Glutamatergic neuron (in vitro differentiated cells): ENCODE data around the gene SNX1. TPM values are rescaled to one million over a fixed set of nuclear protein-coding genes. Genes with fewer than 3 reads are reported as not detected.
A peak's percentile ranks its signal among the peaks of the same experiment; 100 is the strongest.
"Not testable (repeated sequence)": the region's sequence is repeated elsewhere in the genome, so short reads cannot be mapped to it uniquely, and the experiment has no call there.

Experiments used
- DNase-seq: peaks from one replicate; pipeline ENCODE4 v3.0.0; 2022
- H3K27ac Mint-ChIP-seq: one replicate; pipeline ENCODE4 v1.8.0; 2020; ENCODE audit warnings: mild to moderate bottlenecking, mixed read lengths, inconsistent platforms; ENCODE audit not compliant: unreplicated experiment
- H3K27me3 Mint-ChIP-seq: one replicate; pipeline ENCODE4 v1.8.0; 2020; ENCODE audit warnings: mild to moderate bottlenecking, moderate library complexity, mixed read lengths, inconsistent platforms; ENCODE audit not compliant: unreplicated experiment
- H3K36me3 Mint-ChIP-seq: one replicate; pipeline ENCODE4 v1.8.0; 2020; ENCODE audit warnings: mild to moderate bottlenecking, mixed read lengths, inconsistent platforms; ENCODE audit not compliant: unreplicated experiment
- H3K4me1 Mint-ChIP-seq: one replicate; pipeline ENCODE4 v1.8.0; 2020; ENCODE audit warnings: mild to moderate bottlenecking, low read depth, mixed read lengths, inconsistent platforms; ENCODE audit not compliant: unreplicated experiment
- H3K4me3 Mint-ChIP-seq: one replicate; pipeline ENCODE4 v1.8.0; 2020; ENCODE audit warnings: mild to moderate bottlenecking, mixed read lengths, inconsistent platforms; ENCODE audit not compliant: unreplicated experiment
- H3K9me3 Mint-ChIP-seq: one replicate; pipeline ENCODE4 v1.8.0; 2020; ENCODE audit warnings: mild to moderate bottlenecking, moderate library complexity, mixed read lengths, inconsistent platforms; ENCODE audit not compliant: unreplicated experiment
- total RNA-seq: library from RNA; stranded (reverse); fragmentation: NEBNext Ultra II Directional; extraction: Animal tissue kit (Norgen Biotek cat#: 25700); gene quantifications from one replicate; pipeline ENCODE4 v1.2.1, GENCODE V29; 2021; ENCODE audit not compliant: unreplicated experiment
- TF ChIP-seq, protein P1 (sequence below): fragments of 200-600 bp; sonication (generic); IDR thresholded peaks from one replicate; pipeline ENCODE4 v1.5.0; 2021; ENCODE audit not compliant: partially characterized antibody, unreplicated experiment

The SNX1 gene
- total RNA-seq, 1 donor from 2014 or later, result 71.4 TPM

DNA sequence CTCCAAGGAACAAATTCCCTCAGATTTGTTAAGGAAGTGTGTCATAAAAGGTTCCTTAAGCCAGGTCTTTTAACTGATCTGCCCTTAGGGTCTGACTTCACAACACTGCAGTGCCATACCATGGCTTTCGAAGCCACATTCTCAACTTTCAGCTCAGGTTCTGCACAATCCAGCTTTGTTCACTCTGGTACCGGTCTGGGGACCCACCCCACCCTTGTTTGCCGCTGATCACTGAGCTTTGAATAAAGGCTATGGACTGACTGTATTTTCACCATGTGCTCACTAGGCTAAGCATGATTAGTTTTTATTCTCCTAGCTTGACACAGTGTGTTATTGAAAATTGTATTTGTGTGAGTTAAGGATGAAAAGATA is 15.9 kb downstream of the SNX1 start:
- no peak for DNase-seq
- TF ChIP-seq, protein P1, sequence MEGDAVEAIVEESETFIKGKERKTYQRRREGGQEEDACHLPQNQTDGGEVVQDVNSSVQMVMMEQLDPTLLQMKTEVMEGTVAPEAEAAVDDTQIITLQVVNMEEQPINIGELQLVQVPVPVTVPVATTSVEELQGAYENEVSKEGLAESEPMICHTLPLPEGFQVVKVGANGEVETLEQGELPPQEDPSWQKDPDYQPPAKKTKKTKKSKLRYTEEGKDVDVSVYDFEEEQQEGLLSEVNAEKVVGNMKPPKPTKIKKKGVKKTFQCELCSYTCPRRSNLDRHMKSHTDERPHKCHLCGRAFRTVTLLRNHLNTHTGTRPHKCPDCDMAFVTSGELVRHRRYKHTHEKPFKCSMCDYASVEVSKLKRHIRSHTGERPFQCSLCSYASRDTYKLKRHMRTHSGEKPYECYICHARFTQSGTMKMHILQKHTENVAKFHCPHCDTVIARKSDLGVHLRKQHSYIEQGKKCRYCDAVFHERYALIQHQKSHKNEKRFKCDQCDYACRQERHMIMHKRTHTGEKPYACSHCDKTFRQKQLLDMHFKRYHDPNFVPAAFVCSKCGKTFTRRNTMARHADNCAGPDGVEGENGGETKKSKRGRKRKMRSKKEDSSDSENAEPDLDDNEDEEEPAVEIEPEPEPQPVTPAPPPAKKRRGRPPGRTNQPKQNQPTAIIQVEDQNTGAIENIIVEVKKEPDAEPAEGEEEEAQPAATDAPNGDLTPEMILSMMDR, result no peak
- Mint-ChIP-seq H3K4me3 (no peak overlapping the region), H3K27ac (peak overlapping the region; percentile 35), H3K36me3 (no peaks in the 10 kb centered on the region), H3K4me1 (peaks cover 6% of the 10 kb centered on the region), H3K27me3 (no peaks in the 10 kb centered on the region), H3K9me3 (no peaks in the 10 kb centered on the region)

GRCh38 chr15:64112073-64112772 is 16.4 kb downstream of the SNX1 start:
- no peaks in the 10 kb centered on the region for H3K36me3 Mint-ChIP-seq
- no peaks in the 10 kb centered on the region for H3K27me3 Mint-ChIP-seq
- DNase-seq, result no peak
- no peak overlapping the region for H3K4me3 Mint-ChIP-seq
- TF ChIP-seq, protein P1, result no peak
- H3K27ac Mint-ChIP-seq, result no peak overlapping the region
- H3K9me3 Mint-ChIP-seq, result no peaks in the 10 kb centered on the region
- H3K4me1 Mint-ChIP-seq, result peaks cover 6% of the 10 kb centered on the region

DNA sequence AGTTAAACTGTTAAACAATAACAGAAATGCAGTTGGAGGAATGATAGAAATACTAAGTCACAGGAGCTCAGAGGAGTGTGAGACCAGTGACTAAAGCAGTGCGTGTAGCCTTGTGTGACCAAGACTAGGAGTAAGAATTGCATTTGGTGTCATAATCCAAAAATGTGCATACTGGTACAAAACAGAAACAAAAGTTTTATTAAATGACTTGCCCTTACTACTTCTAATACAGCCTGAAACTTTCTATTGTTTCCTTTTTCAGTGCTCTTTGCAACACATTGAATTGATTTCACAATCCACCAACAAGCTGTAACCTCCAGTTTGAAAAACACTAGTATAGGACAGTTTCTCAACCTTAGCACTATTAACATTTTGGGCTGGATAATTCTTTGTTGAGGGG is 17.1 kb downstream of the SNX1 start:
- TF ChIP-seq, protein P1, result no peak
- Mint-ChIP-seq H3K27me3 (no peaks in the 10 kb centered on the region), H3K36me3 (no peaks in the 10 kb centered on the region), H3K4me3 (no peak overlapping the region), H3K27ac (no peak overlapping the region), H3K9me3 (no peaks in the 10 kb centered on the region), H3K4me1 (peaks cover 6% of the 10 kb centered on the region)
- DNase-seq, result no peak

DNA sequence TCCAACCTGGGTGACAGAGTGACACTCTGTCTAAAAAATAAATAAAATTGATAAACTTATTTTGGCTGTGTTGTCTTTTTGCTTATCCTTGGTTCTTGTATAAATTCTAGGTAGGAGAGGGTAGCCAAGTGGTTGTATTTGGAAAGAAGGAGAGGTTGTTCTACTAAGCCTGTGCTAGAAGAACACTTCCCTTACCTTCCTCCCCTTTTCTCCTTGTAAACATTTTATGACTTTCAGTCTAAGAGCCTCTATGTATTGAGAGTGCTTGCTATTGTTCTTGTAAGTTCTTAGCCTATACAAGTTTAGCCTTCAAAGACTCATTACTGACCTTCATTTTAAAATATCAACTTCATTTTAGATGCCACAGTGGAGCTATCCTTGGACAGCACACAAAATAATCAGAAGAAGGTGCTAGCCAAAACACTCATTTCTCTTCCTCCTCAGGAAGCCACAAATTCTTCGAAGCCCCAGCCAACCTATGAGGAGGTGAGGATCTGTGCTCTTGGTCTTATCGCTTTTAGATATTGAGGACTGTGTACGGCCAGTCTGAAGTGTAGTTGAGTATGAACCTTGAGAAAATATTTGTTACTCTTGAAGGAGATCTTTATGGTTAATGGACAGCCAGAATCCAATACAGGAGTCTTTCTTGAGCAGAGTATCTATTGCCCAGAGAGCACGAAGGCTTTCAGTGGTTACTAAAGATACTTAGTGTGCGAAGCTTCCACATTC is 22.1 kb downstream of the SNX1 start:
- H3K4me3 Mint-ChIP-seq, result no peak overlapping the region
- H3K27ac Mint-ChIP-seq, result no peak overlapping the region
- no peaks in the 10 kb centered on the region for H3K9me3 Mint-ChIP-seq
- no peaks in the 10 kb centered on the region for H3K27me3 Mint-ChIP-seq
- no peaks in the 10 kb centered on the region for H3K36me3 Mint-ChIP-seq
- H3K4me1 Mint-ChIP-seq, result no peaks in the 10 kb centered on the region
- TF ChIP-seq, protein P1, result no peak
- DNase-seq, result no peak

DNA sequence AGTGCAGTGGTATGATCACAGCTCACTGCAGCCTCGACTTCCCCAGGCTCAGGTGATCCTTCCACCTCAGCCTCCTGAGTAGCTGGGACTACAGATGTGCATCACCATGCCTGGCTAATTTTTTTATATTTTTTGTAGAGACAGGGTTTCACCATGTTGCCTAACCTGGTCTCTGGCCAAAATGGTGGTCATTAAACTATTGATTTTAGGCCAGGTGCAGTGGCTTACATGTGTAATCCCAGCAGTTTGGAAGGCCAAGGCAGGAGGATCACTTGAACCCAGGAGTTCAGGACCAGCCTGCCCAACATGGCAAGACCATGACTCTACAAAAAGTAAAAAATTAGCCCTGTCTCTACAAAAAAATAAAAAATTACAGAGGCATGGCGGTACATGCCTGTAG is 24.5 kb downstream of the SNX1 start:
- not testable (repeated sequence) for H3K4me1 Mint-ChIP-seq, H3K4me3 Mint-ChIP-seq, DNase-seq, H3K9me3 Mint-ChIP-seq, H3K27ac Mint-ChIP-seq, H3K27me3 Mint-ChIP-seq, H3K36me3 Mint-ChIP-seq
